T-helper 22 cell (primary cell): Measurements from ENCODE around the gene BAIAP2.

ENCODE experiments used
- DNase-seq: peaks from one replicate; pipeline ENCODE4 v3.0.0-alpha.2; 2020; ENCODE audit warnings: low read depth

The BAIAP2 gene

DNA sequence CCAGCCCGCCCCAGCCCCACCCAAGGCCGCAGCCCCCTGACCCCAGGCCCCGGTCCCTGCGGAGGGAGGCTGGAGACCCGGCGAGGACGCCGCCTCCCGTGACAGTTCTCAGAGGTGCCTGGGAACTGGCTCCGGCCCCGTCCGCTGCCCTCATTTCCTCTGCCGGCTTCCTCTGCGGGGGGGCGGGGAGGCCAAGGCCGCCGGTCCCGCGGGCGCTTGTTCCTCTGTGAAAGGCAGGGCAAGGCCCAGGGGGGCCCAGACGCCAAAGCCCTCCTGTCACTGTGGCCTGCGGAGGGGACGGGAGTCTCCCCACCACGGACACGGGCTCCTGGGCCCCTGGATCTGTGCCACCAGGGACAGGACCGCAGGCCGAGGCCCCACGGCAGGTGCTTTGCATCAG is 125.4 kb downstream of the BAIAP2 start:
- no peak for DNase-seq

- no peak for DNase-seq
These were observed 125.9 kb downstream of the BAIAP2 start for GRCh38 chr17:81160747-81161453.

- no peak for DNase-seq
These were observed 126.6 kb downstream of the BAIAP2 start for GRCh38 chr17:81161536-81161935.

DNA sequence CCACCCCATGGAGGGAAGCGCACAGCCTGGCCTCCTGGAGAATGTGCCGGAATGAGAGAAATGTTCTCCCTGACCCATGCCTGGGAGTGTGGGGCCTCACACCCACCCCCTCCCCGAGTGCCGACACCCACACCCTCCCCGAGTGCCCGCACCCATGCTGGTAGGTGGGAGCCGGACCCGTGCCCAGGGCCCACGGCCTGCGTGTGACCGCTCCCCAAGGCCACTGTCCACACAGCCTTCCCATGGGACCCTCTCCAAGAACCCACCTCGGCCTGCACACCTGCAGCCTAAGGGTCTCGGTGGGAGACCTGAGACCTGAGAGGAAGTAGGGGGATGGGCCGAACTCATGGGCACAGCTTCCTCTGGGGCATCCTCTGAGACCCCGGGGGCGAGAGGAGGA is 127.0 kb downstream of the BAIAP2 start:
- no peak for DNase-seq

DNA sequence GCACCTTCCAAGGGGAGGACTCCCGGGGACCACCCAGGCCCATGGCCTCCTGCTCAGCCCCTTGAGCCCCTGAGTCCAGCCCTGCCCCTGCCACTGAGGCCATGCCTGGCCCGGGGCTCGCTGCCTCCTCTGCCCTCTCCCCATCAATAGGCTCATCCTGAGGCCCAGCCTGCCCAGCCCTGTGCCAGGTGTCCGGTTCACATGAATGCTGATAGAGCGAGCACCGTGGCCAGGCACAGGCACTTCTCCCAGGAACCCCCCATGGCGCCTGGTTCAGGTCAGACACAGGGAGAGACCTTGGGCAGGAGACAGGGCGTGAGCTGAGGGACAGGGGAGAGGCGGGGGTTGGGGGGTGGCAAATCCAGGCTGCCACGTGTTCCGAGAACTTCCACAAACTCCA is 127.5 kb downstream of the BAIAP2 start:
- DNase-seq = no peak

DNA sequence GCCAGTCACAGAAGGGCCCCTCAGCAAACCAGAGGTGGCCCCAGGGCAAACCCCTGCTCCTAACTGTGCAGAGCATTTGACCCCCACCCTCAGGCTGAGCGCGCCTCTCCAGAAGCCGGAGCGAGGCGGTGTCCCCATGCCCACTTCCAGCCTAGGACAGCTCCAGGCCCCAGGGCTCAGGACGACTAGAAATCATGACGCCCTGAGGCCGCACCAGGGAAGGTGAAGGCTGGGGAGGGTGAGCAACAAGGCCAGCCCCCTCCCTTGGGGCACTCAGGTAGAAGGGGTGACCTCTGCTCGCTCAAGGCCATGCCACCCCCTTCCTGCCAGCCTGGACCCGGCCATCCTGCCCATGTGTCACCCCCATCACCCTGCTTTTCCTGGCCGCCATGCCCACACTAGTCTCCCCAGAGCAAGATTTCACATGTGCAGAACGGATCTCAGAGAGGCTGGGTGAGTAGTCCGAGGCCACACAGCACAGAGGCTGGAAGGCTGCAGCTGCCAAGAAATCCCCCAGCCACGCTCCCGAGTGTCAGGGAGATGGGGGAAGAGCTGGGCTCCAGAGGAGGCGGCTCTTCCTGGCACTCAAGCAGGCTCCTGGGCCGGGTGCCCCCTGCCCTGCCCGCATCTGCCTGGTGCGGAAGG is 128.2 kb downstream of the BAIAP2 start:
- DNase-seq = no peak

DNA sequence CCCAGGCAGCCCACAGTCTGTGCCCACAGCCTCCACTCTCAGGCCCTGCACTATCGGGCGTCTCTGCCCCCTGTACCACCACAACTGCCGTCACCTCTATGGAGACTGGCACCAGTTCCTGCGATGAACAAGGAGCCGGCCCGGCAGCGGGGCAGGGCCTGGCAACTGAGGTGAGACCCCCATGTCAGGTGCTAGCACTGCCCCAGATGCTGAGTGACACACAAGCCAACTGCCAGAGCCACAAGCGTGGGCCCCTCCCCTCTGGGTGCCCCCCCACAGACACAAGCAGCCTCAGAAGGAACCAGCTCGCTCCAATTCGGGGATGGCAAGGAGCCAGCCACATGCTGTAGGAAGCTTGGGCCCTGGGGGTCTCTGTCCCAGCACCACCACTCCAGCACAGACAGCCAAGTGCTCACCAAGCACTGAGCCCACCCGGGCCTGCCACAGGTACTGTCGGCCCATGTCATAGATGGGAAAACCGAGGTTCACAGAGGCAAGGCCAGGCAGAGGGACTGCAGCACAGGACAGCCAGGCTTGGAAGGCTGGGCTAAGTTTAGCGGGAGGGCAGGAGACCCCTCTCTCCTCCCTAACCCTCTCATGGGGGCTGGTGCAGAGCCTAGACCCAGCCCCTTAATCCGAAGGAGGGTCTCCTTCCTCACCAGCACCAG is 128.9 kb downstream of the BAIAP2 start:
- no peak for DNase-seq

DNA sequence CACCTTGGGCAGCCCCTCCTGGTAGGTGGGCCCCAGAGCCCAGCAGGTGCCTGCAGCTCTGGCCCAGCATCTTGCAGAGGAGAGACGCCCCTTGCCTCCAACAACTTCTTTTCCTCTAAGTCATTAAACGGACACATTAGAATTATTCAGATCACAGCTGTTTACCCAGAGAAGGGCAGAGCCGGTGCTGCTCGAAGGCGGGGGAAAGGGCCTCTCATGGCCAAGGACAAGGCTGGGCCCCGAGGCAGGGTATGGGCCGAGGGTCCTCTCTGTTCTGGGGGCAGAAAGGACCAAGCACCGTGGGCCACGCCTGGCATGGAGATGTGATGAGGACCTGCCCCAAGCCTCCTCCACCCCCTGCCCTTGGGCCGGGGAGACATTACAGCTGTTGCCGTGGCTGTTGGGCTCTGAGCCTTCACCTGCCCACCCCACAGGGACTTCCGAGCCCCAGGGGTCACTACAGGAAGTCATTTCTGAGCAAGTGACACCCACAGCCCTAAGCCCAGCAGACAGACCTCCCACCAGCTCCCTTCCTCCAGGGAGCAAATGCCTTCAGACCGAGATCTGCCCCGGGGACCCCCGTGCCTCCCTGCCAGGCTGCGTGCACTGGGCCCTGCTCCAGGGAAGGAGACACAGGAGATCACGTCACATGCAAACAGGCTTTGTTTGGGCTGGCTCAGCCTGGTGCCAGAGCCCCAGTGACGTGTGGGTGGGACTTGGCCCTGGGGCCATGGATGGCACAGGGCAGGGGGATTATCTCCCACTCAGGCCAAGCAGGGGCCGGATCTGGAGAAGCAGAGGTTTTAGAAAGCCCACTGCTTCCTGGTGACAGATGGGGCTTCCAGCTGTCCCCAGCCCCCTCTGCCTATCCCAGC is 129.7 kb downstream of the BAIAP2 start:
- no peak for DNase-seq

- DNase-seq = no peak
These were observed 130.5 kb downstream of the BAIAP2 start, which contains the start of gene PVALEF for GRCh38 chr17:81165246-81166032. Gene PVALEF (plus strand): TSS chr17:81165507. CDS start chr17:81181227, 15,720 bp downstream.

GRCh38 chr17:81166033-81166492 is 131.1 kb downstream of the BAIAP2 start, which contains the start of gene AATK:
Gene AATK (minus strand): TSS chr17:81166221. CDS start chr17:81165992, 229 bp downstream.
- DNase-seq = no peak
